ENCODE results near the gene RAB1B.
"Not testable (repeated sequence)": the region's sequence is repeated elsewhere in the genome, so short reads cannot be mapped to it uniquely, and the experiment has no call there.

Gene RAB1B

GRCh38 chr11:66297610-66298009, 29.2 kb downstream of the RAB1B start:
- TF ChIP-seq ZFX (IDR thresholded peaks at IDR 0.05) (no peak), CTCF (conservative IDR thresholded peaks at IDR 0.05) (no peak)

GRCh38 chr11:66299186-66299585, 30.7 kb downstream of the RAB1B start:
- H3K27ac ChIP-seq: no peak overlapping the region
- TF ChIP-seq CTCF (conservative IDR thresholded peaks at IDR 0.05) (no peak), ZFX (IDR thresholded peaks at IDR 0.05) (no peak)

More at GRCh38 chr11:66297610-66298009, 29.2 kb downstream of the RAB1B start:
- H3K27ac ChIP-seq: no peak overlapping the region

GRCh38 chr11:66302656-66303055, 34.2 kb downstream of the RAB1B start:
- TF ChIP-seq ZFX (IDR thresholded peaks at IDR 0.05) (no peak), CTCF (conservative IDR thresholded peaks at IDR 0.05) (no peak)

GRCh38 chr11:66309475-66309874, 41.0 kb downstream of the RAB1B start:
- H3K27ac ChIP-seq: no peak overlapping the region
- TF ChIP-seq ZFX (IDR thresholded peaks at IDR 0.05) (no peak), CTCF (conservative IDR thresholded peaks at IDR 0.05) (no peak)

More at GRCh38 chr11:66302656-66303055, 34.2 kb downstream of the RAB1B start:
- H3K27ac ChIP-seq: no peak overlapping the region

GRCh38 chr11:66310324-66310723, 41.9 kb downstream of the RAB1B start:
- H3K27ac ChIP-seq: no peak overlapping the region
- TF ChIP-seq ZFX (IDR thresholded peaks at IDR 0.05) (no peak), CTCF (conservative IDR thresholded peaks at IDR 0.05) (no peak)

- not testable (repeated sequence) for H3K27ac ChIP-seq
These were observed 42.5 kb downstream of the RAB1B start for GRCh38 chr11:66310803-66311440.

- peak overlapping the region; percentile 48 for H3K27ac ChIP-seq
These were observed 43.1 kb downstream of the RAB1B start for GRCh38 chr11:66311470-66311964.

More at GRCh38 chr11:66311470-66311964, 43.1 kb downstream of the RAB1B start:
- TF ChIP-seq ZFX (IDR thresholded peaks at IDR 0.05): no peak
- TF ChIP-seq CTCF (conservative IDR thresholded peaks at IDR 0.05): peak; percentile 95; the same call in 1 of the 2 replicates
